Measurements from ENCODE around the gene TRIM65.

TRIM65 gene

DNA sequence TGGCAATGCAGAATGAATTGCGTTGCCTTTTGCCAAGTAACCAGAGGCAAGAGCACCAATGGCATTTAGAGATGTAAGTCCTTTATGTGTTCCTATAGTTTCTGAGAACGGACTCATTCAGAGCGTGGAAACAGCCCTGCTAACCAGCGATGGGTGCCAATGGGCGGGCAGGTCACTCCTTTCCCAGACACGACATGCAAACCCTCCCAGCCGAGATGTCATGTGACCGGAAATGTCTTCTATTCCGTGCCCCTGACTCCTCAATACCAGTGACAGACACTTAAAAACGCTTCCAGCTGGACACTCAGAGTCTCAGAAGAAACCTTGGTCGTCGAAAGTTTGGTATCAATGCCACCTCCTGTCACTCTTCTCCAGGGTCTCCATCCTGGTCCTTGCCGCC, 40.9 kb upstream of the TRIM65 start:
- Histone ChIP-seq H4K20me1 (ENCODE audit: insufficient read depth, low read length, poor library complexity, severe bottlenecking) (no peaks in the 10 kb centered on the region), H3K36me3 (ENCODE audit: insufficient read depth, low read length) (no peaks in the 10 kb centered on the region), H3K9me2 (replicated peaks; ENCODE audit: low read depth, low read length) (no peaks in the 10 kb centered on the region), H2AFZ (ENCODE audit: low read length) (no peak overlapping the region), H3K4me3 (ENCODE audit: low read length, poor library complexity, severe bottlenecking) (no peak overlapping the region), H3K9ac (ENCODE audit: low read depth, low read length, poor library complexity, severe bottlenecking) (no peak overlapping the region), H3K4me1 (ENCODE audit: insufficient read depth, low read length, poor library complexity, severe bottlenecking) (peaks cover 9% of the 10 kb centered on the region), H3K4me2 (ENCODE audit: low read depth, low read length, poor library complexity, severe bottlenecking) (no peak overlapping the region), H3F3A (ENCODE audit: low read depth) (no peaks in the 10 kb centered on the region), H3K79me2 (ENCODE audit: insufficient read depth, low read length) (peaks cover 6% of the 10 kb centered on the region; the same call in 1 of the 2 replicates), H3K9me3 (ENCODE audit: insufficient read depth, low read depth, low read length) (no peaks in the 10 kb centered on the region), H3K27me3 (ENCODE audit: insufficient read depth, low read length, poor library complexity, severe bottlenecking) (no peaks in the 10 kb centered on the region)
- TF ChIP-seq CTCF (conservative IDR thresholded peaks at IDR 0.05; ENCODE audit: low read length) (no peak), EZH2phosphoT487 (IDR thresholded peaks at IDR 0.05; ENCODE audit: borderline replicate concordance) (no peak)

DNA sequence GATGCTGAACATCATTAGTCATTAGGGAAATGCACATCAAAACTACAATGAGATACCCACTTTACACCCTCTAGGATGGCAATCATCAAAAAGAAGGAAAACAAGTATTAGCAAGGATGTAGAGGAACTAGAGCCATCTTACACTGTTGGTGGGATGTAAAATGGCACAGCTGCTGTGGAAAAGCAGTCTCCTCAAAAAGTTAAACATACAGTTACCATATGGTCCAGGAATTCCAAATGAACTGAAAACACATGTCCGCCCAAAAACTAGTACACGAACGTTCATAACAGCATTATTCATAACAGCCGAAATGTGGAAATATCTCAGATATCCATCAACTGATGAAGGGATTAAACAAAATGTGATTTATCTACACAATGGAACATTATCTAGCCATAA, 37.1 kb upstream of the TRIM65 start:
- TF ChIP-seq EZH2phosphoT487 (IDR thresholded peaks at IDR 0.05; ENCODE audit: borderline replicate concordance) (no peak), CTCF (conservative IDR thresholded peaks at IDR 0.05; ENCODE audit: low read length) (no peak)
- H2AFZ ChIP-seq (ENCODE audit: low read length), result no peak overlapping the region

GRCh38 chr17:75932852-75933251, 36.1 kb upstream of the TRIM65 start:
- Histone ChIP-seq H3K27me3 (ENCODE audit: insufficient read depth, low read length, poor library complexity, severe bottlenecking) (no peaks in the 10 kb centered on the region), H3K4me3 (ENCODE audit: low read length, poor library complexity, severe bottlenecking) (no peak overlapping the region), H3K4me1 (ENCODE audit: insufficient read depth, low read length, poor library complexity, severe bottlenecking) (no peaks in the 10 kb centered on the region), H3K9me2 (replicated peaks; ENCODE audit: low read depth, low read length) (no peaks in the 10 kb centered on the region), H3K4me2 (ENCODE audit: low read depth, low read length, poor library complexity, severe bottlenecking) (no peak overlapping the region), H2AFZ (ENCODE audit: low read length) (no peak overlapping the region), H4K20me1 (ENCODE audit: insufficient read depth, low read length, poor library complexity, severe bottlenecking) (no peaks in the 10 kb centered on the region), H3K79me2 (ENCODE audit: insufficient read depth, low read length) (no peaks in the 10 kb centered on the region), H3F3A (ENCODE audit: low read depth) (no peaks in the 10 kb centered on the region), H3K9ac (ENCODE audit: low read depth, low read length, poor library complexity, severe bottlenecking) (no peak overlapping the region), H3K36me3 (ENCODE audit: insufficient read depth, low read length) (no peaks in the 10 kb centered on the region), H3K9me3 (ENCODE audit: insufficient read depth, low read depth, low read length) (no peaks in the 10 kb centered on the region)
- no peak for TF ChIP-seq EZH2phosphoT487 (IDR thresholded peaks at IDR 0.05; ENCODE audit: borderline replicate concordance)
- no peak for TF ChIP-seq CTCF (conservative IDR thresholded peaks at IDR 0.05; ENCODE audit: low read length)

More for the DNA sequence above, 37.1 kb upstream of the TRIM65 start:
- no peaks in the 10 kb centered on the region for H3K9me3 ChIP-seq (ENCODE audit: insufficient read depth, low read depth, low read length)
- no peaks in the 10 kb centered on the region for H3K27me3 ChIP-seq (ENCODE audit: insufficient read depth, low read length, poor library complexity, severe bottlenecking)
- H3K4me2 ChIP-seq (ENCODE audit: low read depth, low read length, poor library complexity, severe bottlenecking), result no peak overlapping the region
- H3K36me3 ChIP-seq (ENCODE audit: insufficient read depth, low read length), result no peaks in the 10 kb centered on the region
- H4K20me1 ChIP-seq (ENCODE audit: insufficient read depth, low read length, poor library complexity, severe bottlenecking), result no peaks in the 10 kb centered on the region
- no peaks in the 10 kb centered on the region for H3K9me2 ChIP-seq (replicated peaks; ENCODE audit: low read depth, low read length)
- H3K9ac ChIP-seq (ENCODE audit: low read depth, low read length, poor library complexity, severe bottlenecking), result no peak overlapping the region
- H3K79me2 ChIP-seq (ENCODE audit: insufficient read depth, low read length), result no peaks in the 10 kb centered on the region
- no peaks in the 10 kb centered on the region for H3F3A ChIP-seq (ENCODE audit: low read depth)
- no peak overlapping the region for H3K4me3 ChIP-seq (ENCODE audit: low read length, poor library complexity, severe bottlenecking)
- no peaks in the 10 kb centered on the region for H3K4me1 ChIP-seq (ENCODE audit: insufficient read depth, low read length, poor library complexity, severe bottlenecking)

All from Loucy (cell line).